A673 (cell line): Measurements from ENCODE around the gene RILPL2. TPM values are rescaled to one million over a fixed set of nuclear protein-coding genes. Genes with fewer than 3 reads are reported as not detected.

Experiments
- BruUV-seq: library from RNA; stranded (reverse); fragments of 400-500 nt; replicated peaks from 2 replicates; lab custom pipeline; 2021; lab: Mats Ljungman, UMichigan
- CTCF ChIA-PET: fragments of 300-600 bp; sonication (Branson Sonifier 250); formaldehyde crosslinking; loops from one replicate; lab custom pipeline; 2022; ENCODE audit warnings: antibody characterized with exemption; lab: Charles Lee
- POLR2A ChIA-PET: fragments of 300-600 bp; sonication (Branson Sonifier 250); formaldehyde crosslinking; loops from one replicate; lab custom pipeline; 2022; ENCODE audit warnings: antibody characterized with exemption; ENCODE audit not compliant: low non-redundant PET; lab: Charles Lee
- DNase-seq: peaks from one replicate; pipeline ENCODE4 v3.0.0-alpha.2; 2015; ENCODE audit warnings: low spot score
- H3K27ac ChIP-seq: fragments of 200-600 bp; sonication (generic); 2 replicates; pipeline ENCODE4 v1.5.1; 2016; ENCODE audit warnings: mixed run types, low read depth, mild to moderate bottlenecking, mixed read lengths, antibody characterized with exemption, low read length; ENCODE audit not compliant: poor library complexity, severe bottlenecking
- H3K27me3 ChIP-seq: fragments of 200-600 bp; sonication (generic); replicated peaks from 2 replicates; pipeline ENCODE4 v1.6.1; 2017; ENCODE audit warnings: mixed run types, low read depth, mild to moderate bottlenecking, mixed read lengths, antibody characterized with exemption, low read length; ENCODE audit not compliant: insufficient read depth, poor library complexity
- H3K36me3 ChIP-seq: fragments of 200-600 bp; sonication (generic); 2 replicates; pipeline ENCODE4 v1.6.1; 2016; ENCODE audit warnings: mixed run types, mild to moderate bottlenecking, mixed read lengths, antibody characterized with exemption, low read length; ENCODE audit not compliant: insufficient read depth, poor library complexity, severe bottlenecking
- H3K4me1 ChIP-seq: fragments of 200-600 bp; sonication (generic); 2 replicates; pipeline ENCODE4 v1.6.1; 2017; ENCODE audit warnings: mixed run types, mild to moderate bottlenecking, mixed read lengths, antibody characterized with exemption, low read length; ENCODE audit not compliant: insufficient read depth, poor library complexity, severe bottlenecking
- H3K4me3 ChIP-seq: fragments of 200-600 bp; sonication (generic); 2 replicates; pipeline ENCODE4 v1.5.1; 2016; ENCODE audit warnings: low read depth, mixed run types, mild to moderate bottlenecking, mixed read lengths, low read length; ENCODE audit not compliant: poor library complexity, severe bottlenecking
- H3K9me3 ChIP-seq: fragments of 200-600 bp; sonication (generic); 2 replicates; pipeline ENCODE4 v1.6.1; 2016; ENCODE audit warnings: mixed run types, low read depth, mild to moderate bottlenecking, mixed read lengths, antibody characterized with exemption, low read length; ENCODE audit not compliant: poor library complexity, severe bottlenecking
- EZH2 ChIP-seq: fragments of 200-600 bp; sonication (generic); IDR thresholded peaks from 2 replicates; pipeline ENCODE4 v1.6.1; 2017; ENCODE audit warnings: borderline replicate concordance, low read depth, mild to moderate bottlenecking, mixed read lengths, antibody characterized with exemption, low read length; ENCODE audit not compliant: poor library complexity, severe bottlenecking
- intact Hi-C: fragments of 100-400 bp; cut with micrococcal nuclease; formaldehyde crosslinking; loops from one replicate; pipeline ENCODE4 v1.10.0; 2022; ENCODE audit not compliant: unreplicated experiment
- total RNA-seq: library from RNA; stranded (reverse); gene quantifications from 2 replicates; pipeline ENCODE4 v1.2.3, GENCODE V29; 2021
- TF ChIP-seq, protein P1 (sequence below): fragments of 300-800, 200-600 bp; sonication (generic); conservative IDR thresholded peaks from 2 replicates; pipeline ENCODE4 v1.5.1; 2017; ENCODE audit warnings: low read depth, mild to moderate bottlenecking, antibody characterized with exemption, low read length, moderate library complexity, mixed read lengths

RILPL2 gene
- total RNA-seq, 1 experiment from 2014 or later = 1.7 TPM

GRCh38 chr12:123474485-123475245 lies 38.2 kb upstream of the RILPL2 start:
- H3K4me3 ChIP-seq = no peak overlapping the region
- intact Hi-C loops = no loop called here
- BruUV-seq = no TSS peak
- TF ChIP-seq EZH2 = no peak
- TF ChIP-seq, protein P1, sequence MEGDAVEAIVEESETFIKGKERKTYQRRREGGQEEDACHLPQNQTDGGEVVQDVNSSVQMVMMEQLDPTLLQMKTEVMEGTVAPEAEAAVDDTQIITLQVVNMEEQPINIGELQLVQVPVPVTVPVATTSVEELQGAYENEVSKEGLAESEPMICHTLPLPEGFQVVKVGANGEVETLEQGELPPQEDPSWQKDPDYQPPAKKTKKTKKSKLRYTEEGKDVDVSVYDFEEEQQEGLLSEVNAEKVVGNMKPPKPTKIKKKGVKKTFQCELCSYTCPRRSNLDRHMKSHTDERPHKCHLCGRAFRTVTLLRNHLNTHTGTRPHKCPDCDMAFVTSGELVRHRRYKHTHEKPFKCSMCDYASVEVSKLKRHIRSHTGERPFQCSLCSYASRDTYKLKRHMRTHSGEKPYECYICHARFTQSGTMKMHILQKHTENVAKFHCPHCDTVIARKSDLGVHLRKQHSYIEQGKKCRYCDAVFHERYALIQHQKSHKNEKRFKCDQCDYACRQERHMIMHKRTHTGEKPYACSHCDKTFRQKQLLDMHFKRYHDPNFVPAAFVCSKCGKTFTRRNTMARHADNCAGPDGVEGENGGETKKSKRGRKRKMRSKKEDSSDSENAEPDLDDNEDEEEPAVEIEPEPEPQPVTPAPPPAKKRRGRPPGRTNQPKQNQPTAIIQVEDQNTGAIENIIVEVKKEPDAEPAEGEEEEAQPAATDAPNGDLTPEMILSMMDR = no peak
- no peaks in the 10 kb centered on the region for H3K27me3 ChIP-seq
- no peaks in the 10 kb centered on the region for H3K4me1 ChIP-seq
- no peak for DNase-seq
- peaks cover 13% of the 10 kb centered on the region for H3K36me3 ChIP-seq
- no peak overlapping the region for H3K27ac ChIP-seq
- no peaks in the 10 kb centered on the region for H3K9me3 ChIP-seq
- CTCF ChIA-PET = no interaction called here
- POLR2A ChIA-PET = no interaction called here

DNA sequence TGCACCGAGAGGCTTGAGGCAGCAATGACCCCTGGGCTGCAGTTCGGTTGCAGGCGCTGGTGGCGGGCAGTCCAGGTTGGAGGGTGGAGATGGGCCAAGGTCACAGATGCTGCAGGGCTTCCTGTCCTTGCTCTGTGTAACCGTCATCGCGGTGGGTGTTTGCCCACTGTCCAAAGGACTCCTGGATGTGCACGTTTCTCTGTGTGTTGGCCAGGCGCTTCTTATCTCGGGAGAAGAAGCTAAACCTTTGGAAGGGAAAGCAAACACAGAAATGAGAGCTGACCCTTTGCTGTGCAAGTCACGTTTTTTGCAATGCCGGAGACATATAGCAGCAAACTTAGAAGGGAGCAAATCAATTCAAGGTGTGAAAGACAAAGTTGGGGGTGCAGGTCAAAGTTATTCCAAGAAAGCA lies 36.0 kb upstream of the RILPL2 start:
- DNase-seq = no peak
- intact Hi-C loops = no loop called here
- H3K36me3 ChIP-seq = peaks cover 13% of the 10 kb centered on the region
- no peaks in the 10 kb centered on the region for H3K9me3 ChIP-seq
- H3K4me3 ChIP-seq = no peak overlapping the region
- no TSS peak for BruUV-seq
- H3K27me3 ChIP-seq = no peaks in the 10 kb centered on the region
- ChIA-PET POLR2A (no interaction called here), CTCF (no interaction called here)
- no peaks in the 10 kb centered on the region for H3K4me1 ChIP-seq
- TF ChIP-seq EZH2 = no peak
- TF ChIP-seq, protein P1 = no peak
- H3K27ac ChIP-seq = no peak overlapping the region

- TF ChIP-seq EZH2 = no peak
- TF ChIP-seq, protein P1 = no peak
- no peak for DNase-seq
- no peak overlapping the region for H3K27ac ChIP-seq
- no peak overlapping the region for H3K4me3 ChIP-seq
- H3K4me1 ChIP-seq = no peaks in the 10 kb centered on the region
- no peaks in the 10 kb centered on the region for H3K9me3 ChIP-seq
- H3K36me3 ChIP-seq = peaks cover 10% of the 10 kb centered on the region
- intact Hi-C loops = no loop called here
- no TSS peak for BruUV-seq
- ChIA-PET CTCF (no interaction called here), POLR2A (no interaction called here)
- H3K27me3 ChIP-seq = no peaks in the 10 kb centered on the region
Observed at GRCh38 chr12:123471374-123472068, 35.0 kb upstream of the RILPL2 start.
